ENCODE data around the gene TEX44.

TEX44 gene

DNA sequence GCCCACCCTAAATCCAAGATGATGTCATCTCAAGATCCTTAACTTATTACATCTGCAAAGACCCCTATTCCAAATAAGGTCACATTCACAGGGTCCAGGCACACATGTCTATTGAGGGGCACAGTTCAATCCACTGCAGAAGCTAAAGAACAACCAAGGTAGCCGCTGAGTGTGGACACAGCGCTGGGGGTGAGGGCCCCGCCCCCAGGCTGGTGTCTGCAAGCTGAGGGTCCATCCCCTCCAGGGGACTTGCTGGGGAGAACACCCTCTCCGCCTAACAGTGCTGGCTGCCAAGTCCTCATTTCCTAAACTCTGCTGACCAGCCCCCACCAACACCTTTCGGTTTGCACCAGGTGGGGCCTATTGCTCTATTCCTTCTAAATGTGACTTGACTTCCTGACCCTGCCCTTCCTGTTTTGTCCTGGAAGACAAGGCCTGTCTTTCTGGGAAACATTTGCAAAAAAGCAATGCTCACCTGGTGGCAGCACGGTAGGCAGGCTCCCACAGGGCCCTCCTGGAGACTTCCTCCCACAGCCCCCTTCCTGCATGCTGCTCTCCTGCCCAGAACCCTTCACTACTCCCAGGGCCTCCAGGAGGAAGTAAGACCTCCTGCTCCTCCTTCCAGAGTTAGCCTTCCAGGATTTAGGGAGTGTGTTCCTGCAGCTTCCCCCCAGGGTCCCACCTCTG, 24.4 kb upstream of the TEX44 start:
- H3K27ac ChIP-seq (ENCODE audit: extremely low read depth, low read depth, low read length) = no peak overlapping the region
- H3K4me1 ChIP-seq (ENCODE audit: control insufficient read depth, insufficient read depth, low read length) = no peaks in the 10 kb centered on the region
- no peaks in the 10 kb centered on the region for H3K36me3 ChIP-seq (ENCODE audit: control insufficient read depth in 2 of 2, insufficient read depth in 1 of 2, low read length in 2 of 2)
- ChIA-PET CTCF (interaction anchor here (0.9 to 2.5 kb wide), 3 partner anchors 11 to 98 kb away, joined by 3 to 14 read pairs (median 10); no protein-coding TSS in a partner anchor), POLR2A (no interaction called here)
- H3K9me3 ChIP-seq (ENCODE audit: control insufficient read depth, insufficient read depth, low read depth, low read length) = no peaks in the 10 kb centered on the region
- no peak overlapping the region for H3K4me3 ChIP-seq (ENCODE audit: low read depth, low read length)
- TF ChIP-seq GLIS2 (tag by site-specific recombination; IDR thresholded peaks at IDR 0.05) = 0 out of 2 replicates have a peak, but pooled peaks have one; percentile 10
- 0 out of 2 replicates have a peak, but pooled peaks have one; percentile 43 for TF ChIP-seq ZIC2 (tag by site-specific recombination; IDR thresholded peaks at IDR 0.05)
- TF ChIP-seq ZNF221 (tag by site-specific recombination; IDR thresholded peaks at IDR 0.05; ENCODE audit: borderline replicate concordance) = no peak
- TF ChIP-seq GLIS1 (tag by site-specific recombination; IDR thresholded peaks at IDR 0.05) = peak; percentile 64
- TF ChIP-seq, protein P1, sequence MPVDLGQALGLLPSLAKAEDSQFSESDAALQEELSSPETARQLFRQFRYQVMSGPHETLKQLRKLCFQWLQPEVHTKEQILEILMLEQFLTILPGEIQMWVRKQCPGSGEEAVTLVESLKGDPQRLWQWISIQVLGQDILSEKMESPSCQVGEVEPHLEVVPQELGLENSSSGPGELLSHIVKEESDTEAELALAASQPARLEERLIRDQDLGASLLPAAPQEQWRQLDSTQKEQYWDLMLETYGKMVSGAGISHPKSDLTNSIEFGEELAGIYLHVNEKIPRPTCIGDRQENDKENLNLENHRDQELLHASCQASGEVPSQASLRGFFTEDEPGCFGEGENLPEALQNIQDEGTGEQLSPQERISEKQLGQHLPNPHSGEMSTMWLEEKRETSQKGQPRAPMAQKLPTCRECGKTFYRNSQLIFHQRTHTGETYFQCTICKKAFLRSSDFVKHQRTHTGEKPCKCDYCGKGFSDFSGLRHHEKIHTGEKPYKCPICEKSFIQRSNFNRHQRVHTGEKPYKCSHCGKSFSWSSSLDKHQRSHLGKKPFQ (tag by site-specific recombination; IDR thresholded peaks at IDR 0.05) = no peak

DNA sequence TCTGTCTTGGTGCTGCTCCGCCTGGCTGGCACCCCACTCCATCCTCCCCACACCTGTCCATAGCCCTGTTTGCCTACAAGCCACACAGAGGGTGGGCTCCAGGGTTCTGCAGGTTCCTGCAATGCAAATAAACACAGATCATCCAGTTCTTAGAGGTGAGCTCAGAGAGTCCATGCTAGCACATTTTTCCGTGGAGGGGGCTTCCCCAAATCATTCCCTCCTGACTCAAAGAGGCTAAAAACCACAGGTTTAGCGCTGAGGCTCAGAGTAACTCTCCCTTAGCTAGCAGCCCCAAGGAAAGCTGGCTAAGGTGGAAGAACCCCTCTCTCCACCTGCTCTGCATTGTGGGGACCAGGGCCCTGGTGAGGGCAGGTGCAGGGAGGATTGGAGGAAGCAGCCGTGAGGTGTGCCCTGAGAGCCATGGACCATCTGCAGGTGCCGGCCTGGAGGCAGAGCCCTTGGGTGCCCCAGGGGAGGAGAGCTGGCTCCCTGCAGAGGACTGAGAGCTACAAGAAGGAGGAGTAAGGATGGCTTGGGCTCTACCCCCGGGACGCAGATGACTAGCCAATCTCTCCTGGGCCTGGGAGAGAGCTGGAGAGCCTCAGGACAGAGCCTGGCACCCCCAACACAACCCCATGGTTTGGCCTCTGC, 23.8 kb upstream of the TEX44 start:
- Histone ChIP-seq H3K27ac (ENCODE audit: extremely low read depth, low read depth, low read length) (no peak overlapping the region), H3K4me1 (ENCODE audit: control insufficient read depth, insufficient read depth, low read length) (no peaks in the 10 kb centered on the region), H3K36me3 (ENCODE audit: control insufficient read depth in 2 of 2, insufficient read depth in 1 of 2, low read length in 2 of 2) (no peaks in the 10 kb centered on the region), H3K4me3 (ENCODE audit: low read depth, low read length) (no peak overlapping the region), H3K9me3 (ENCODE audit: control insufficient read depth, insufficient read depth, low read depth, low read length) (no peaks in the 10 kb centered on the region)
- ChIA-PET POLR2A (no interaction called here), CTCF (interaction anchor here (0.6 to 0.9 kb wide), 3 partner anchors 52 to 1812 kb away, joined by 3 to 5 read pairs (median 4); no protein-coding TSS in a partner anchor)
- no peak for TF ChIP-seq ZXDB (tag by site-specific recombination; IDR thresholded peaks at IDR 0.05)
- no peak for TF ChIP-seq ZNF114 (tag by site-specific recombination; IDR thresholded peaks at IDR 0.05)
- TF ChIP-seq ZNF133 (tag by site-specific recombination; IDR thresholded peaks at IDR 0.05) = no peak
- TF ChIP-seq ZNF311 (tag by site-specific recombination; IDR thresholded peaks at IDR 0.05; ENCODE audit: borderline replicate concordance) = no peak
- TF ChIP-seq ZNF510 (tag by site-specific recombination; IDR thresholded peaks at IDR 0.05; ENCODE audit: insufficient replicate concordance) = no peak
- TF ChIP-seq ZNF394 (tag by site-specific recombination; IDR thresholded peaks at IDR 0.05; ENCODE audit: borderline replicate concordance) = no peak
- no peak for TF ChIP-seq ZNF184 (tag by site-specific recombination; IDR thresholded peaks at IDR 0.05)
- TF ChIP-seq, protein P2, sequence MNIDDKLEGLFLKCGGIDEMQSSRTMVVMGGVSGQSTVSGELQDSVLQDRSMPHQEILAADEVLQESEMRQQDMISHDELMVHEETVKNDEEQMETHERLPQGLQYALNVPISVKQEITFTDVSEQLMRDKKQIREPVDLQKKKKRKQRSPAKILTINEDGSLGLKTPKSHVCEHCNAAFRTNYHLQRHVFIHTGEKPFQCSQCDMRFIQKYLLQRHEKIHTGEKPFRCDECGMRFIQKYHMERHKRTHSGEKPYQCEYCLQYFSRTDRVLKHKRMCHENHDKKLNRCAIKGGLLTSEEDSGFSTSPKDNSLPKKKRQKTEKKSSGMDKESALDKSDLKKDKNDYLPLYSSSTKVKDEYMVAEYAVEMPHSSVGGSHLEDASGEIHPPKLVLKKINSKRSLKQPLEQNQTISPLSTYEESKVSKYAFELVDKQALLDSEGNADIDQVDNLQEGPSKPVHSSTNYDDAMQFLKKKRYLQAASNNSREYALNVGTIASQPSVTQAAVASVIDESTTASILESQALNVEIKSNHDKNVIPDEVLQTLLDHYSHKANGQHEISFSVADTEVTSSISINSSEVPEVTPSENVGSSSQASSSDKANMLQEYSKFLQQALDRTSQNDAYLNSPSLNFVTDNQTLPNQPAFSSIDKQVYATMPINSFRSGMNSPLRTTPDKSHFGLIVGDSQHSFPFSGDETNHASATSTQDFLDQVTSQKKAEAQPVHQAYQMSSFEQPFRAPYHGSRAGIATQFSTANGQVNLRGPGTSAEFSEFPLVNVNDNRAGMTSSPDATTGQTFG (tag by site-specific recombination; IDR thresholded peaks at IDR 0.05; ENCODE audit: borderline replicate concordance) = no peak
- TF ChIP-seq, protein P3, sequence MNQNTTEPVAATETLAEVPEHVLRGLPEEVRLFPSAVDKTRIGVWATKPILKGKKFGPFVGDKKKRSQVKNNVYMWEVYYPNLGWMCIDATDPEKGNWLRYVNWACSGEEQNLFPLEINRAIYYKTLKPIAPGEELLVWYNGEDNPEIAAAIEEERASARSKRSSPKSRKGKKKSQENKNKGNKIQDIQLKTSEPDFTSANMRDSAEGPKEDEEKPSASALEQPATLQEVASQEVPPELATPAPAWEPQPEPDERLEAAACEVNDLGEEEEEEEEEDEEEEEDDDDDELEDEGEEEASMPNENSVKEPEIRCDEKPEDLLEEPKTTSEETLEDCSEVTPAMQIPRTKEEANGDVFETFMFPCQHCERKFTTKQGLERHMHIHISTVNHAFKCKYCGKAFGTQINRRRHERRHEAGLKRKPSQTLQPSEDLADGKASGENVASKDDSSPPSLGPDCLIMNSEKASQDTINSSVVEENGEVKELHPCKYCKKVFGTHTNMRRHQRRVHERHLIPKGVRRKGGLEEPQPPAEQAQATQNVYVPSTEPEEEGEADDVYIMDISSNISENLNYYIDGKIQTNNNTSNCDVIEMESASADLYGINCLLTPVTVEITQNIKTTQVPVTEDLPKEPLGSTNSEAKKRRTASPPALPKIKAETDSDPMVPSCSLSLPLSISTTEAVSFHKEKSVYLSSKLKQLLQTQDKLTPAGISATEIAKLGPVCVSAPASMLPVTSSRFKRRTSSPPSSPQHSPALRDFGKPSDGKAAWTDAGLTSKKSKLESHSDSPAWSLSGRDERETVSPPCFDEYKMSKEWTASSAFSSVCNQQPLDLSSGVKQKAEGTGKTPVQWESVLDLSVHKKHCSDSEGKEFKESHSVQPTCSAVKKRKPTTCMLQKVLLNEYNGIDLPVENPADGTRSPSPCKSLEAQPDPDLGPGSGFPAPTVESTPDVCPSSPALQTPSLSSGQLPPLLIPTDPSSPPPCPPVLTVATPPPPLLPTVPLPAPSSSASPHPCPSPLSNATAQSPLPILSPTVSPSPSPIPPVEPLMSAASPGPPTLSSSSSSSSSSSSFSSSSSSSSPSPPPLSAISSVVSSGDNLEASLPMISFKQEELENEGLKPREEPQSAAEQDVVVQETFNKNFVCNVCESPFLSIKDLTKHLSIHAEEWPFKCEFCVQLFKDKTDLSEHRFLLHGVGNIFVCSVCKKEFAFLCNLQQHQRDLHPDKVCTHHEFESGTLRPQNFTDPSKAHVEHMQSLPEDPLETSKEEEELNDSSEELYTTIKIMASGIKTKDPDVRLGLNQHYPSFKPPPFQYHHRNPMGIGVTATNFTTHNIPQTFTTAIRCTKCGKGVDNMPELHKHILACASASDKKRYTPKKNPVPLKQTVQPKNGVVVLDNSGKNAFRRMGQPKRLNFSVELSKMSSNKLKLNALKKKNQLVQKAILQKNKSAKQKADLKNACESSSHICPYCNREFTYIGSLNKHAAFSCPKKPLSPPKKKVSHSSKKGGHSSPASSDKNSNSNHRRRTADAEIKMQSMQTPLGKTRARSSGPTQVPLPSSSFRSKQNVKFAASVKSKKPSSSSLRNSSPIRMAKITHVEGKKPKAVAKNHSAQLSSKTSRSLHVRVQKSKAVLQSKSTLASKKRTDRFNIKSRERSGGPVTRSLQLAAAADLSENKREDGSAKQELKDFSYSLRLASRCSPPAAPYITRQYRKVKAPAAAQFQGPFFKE (tag by site-specific recombination; IDR thresholded peaks at IDR 0.05; ENCODE audit: borderline replicate concordance) = no peak
- TF ChIP-seq, protein P4, sequence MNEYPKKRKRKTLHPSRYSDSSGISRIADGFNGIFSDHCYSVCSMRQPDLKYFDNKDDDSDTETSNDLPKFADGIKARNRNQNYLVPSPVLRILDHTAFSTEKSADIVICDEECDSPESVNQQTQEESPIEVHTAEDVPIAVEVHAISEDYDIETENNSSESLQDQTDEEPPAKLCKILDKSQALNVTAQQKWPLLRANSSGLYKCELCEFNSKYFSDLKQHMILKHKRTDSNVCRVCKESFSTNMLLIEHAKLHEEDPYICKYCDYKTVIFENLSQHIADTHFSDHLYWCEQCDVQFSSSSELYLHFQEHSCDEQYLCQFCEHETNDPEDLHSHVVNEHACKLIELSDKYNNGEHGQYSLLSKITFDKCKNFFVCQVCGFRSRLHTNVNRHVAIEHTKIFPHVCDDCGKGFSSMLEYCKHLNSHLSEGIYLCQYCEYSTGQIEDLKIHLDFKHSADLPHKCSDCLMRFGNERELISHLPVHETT (tag by site-specific recombination; IDR thresholded peaks at IDR 0.05) = no peak
- TF ChIP-seq OSR2 (tag by site-specific recombination; IDR thresholded peaks at IDR 0.05) = no peak
- no peak for TF ChIP-seq ZNF211 (tag by site-specific recombination; IDR thresholded peaks at IDR 0.05; ENCODE audit: low read depth)
- TF ChIP-seq, protein P5, sequence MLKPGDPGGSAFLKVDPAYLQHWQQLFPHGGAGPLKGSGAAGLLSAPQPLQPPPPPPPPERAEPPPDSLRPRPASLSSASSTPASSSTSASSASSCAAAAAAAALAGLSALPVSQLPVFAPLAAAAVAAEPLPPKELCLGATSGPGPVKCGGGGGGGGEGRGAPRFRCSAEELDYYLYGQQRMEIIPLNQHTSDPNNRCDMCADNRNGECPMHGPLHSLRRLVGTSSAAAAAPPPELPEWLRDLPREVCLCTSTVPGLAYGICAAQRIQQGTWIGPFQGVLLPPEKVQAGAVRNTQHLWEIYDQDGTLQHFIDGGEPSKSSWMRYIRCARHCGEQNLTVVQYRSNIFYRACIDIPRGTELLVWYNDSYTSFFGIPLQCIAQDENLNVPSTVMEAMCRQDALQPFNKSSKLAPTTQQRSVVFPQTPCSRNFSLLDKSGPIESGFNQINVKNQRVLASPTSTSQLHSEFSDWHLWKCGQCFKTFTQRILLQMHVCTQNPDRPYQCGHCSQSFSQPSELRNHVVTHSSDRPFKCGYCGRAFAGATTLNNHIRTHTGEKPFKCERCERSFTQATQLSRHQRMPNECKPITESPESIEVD (tag by site-specific recombination; IDR thresholded peaks at IDR 0.05) = no peak
